Fibroblast of villous mesenchyme (primary cell): ENCODE data around the gene KIAA1217. TPM values are rescaled to one million over a fixed set of nuclear protein-coding genes. Genes with fewer than 3 reads are reported as not detected.
A peak's percentile ranks its signal among the peaks of the same experiment; 100 is the strongest.

Experiments
- DNase-seq: peaks from one replicate; pipeline ENCODE4 v3.0.0-alpha.2; 2010; ENCODE audit warnings: low read depth
- H3K4me3 ChIP-seq: 2 replicates; pipeline ENCODE4 v1.5.1; 2011; ENCODE audit warnings: low read depth, mild to moderate bottlenecking, low read length
- CTCF ChIP-seq: IDR thresholded peaks from 2 replicates; pipeline ENCODE4 v1.5.1; 2012; ENCODE audit warnings: low read depth, mild to moderate bottlenecking, low read length; ENCODE audit not compliant: insufficient read depth
- total RNA-seq: library from RNA; depleted of rRNA; stranded (reverse); fragments of >200 nt; gene quantifications from 2 replicates; pipeline ENCODE4 v1.2.3, GENCODE V29; 2012

KIAA1217 gene
- total RNA-seq, 1 donor = 0.86 TPM

GRCh38 chr10:24418532-24418931 is 209.6 kb downstream of the KIAA1217 start:
- no peak overlapping the region for H3K4me3 ChIP-seq
- TF ChIP-seq CTCF = peak; percentile 17
- DNase-seq = peak; percentile 20

- no peak for TF ChIP-seq CTCF
- DNase-seq = no peak
- H3K4me3 ChIP-seq = no peak overlapping the region
Measured at GRCh38 chr10:24419066-24419465, 210.1 kb downstream of the KIAA1217 start.

- no peak overlapping the region for H3K4me3 ChIP-seq
- DNase-seq = no peak
- no peak for TF ChIP-seq CTCF
Measured at GRCh38 chr10:24425151-24425550, 216.2 kb downstream of the KIAA1217 start.

- no peak overlapping the region for H3K4me3 ChIP-seq
- no peak for DNase-seq
- no peak for TF ChIP-seq CTCF
Measured at GRCh38 chr10:24427678-24428409, 218.9 kb downstream of the KIAA1217 start.

- DNase-seq = no peak
- no peak for TF ChIP-seq CTCF
- H3K4me3 ChIP-seq = no peak overlapping the region
Measured at GRCh38 chr10:24428410-24428782, 219.5 kb downstream of the KIAA1217 start.

GRCh38 chr10:24430591-24430990 is 221.7 kb downstream of the KIAA1217 start:
- H3K4me3 ChIP-seq = no peak overlapping the region
- TF ChIP-seq CTCF = no peak
- DNase-seq = no peak
